ENCODE data around the gene KRT73.

Gene KRT73

DNA sequence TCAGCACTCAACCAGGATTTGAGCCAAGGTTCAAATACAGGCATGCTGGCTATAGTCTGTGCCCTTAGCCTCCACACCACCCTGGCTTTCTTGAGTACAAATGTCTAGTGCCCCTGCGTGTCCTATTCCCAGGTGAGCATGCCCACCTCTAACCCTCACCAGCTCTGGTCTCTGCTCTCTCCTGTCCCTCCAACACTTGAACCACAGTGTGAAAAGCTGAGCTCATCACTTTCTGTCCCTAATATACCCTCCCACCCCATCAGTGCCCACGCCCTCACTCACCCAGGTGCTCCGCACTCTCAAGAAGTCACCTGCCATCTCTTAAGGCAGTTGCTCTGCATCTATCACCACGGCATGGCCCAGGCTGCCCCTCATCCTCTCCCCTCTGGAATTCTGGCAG, 58.4 kb downstream of the KRT73 start:
- DNase-seq: no peak

DNA sequence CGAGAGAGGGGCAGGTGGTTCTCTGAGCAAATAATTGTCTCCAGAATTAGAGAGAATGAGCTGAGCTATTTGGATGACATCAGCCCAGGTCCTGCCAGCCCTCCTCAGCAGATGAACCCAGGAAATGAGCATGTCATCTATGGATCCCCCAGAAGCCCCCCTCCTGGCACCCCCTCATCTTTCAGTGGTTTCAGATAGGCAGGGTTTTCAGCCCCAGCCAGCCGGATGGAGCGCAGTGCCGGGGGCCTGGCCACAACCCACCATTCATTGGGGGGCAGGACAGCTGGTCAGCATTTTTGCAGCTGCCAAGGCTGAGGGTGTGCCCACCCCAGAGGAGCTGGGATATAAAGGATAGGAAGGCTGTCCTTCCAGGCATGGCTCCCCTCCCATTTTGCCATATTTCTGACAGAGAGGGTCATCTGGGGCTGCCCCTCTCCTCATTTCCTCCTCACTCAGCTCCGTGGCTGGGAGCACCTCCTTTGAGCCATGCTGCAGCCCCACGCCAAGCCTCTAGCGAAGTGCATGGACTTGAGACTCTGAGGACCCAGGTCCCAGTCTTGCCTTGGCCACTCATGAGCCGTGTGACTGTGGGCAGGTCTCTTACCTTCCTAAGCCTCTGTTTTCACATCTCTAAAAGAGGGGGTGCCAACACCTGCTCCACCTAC, 59.4 kb downstream of the KRT73 start:
- no peak for DNase-seq
